ENCODE measurements around the gene SOX2. TPM values are rescaled to one million over a fixed set of nuclear protein-coding genes. Genes with fewer than 3 reads are reported as not detected.

Gene SOX2
- polyA plus RNA-seq, 3 donors: not detected

GRCh38 chr3:181704421-181705085 is 7.2 kb upstream of the SOX2 start:
- Histone ChIP-seq H4K20me1 (ENCODE audit: insufficient read depth, low read length) (no peaks in the 10 kb centered on the region), H2AFZ (ENCODE audit: insufficient read depth, low read depth, low read length, poor library complexity, severe bottlenecking) (no peak overlapping the region), H3K9ac (ENCODE audit: insufficient read depth, low read length, poor library complexity, severe bottlenecking) (no peak overlapping the region), H3K27ac (ENCODE audit: low read depth in 1 of 2, low read length in 2 of 2) (no peak overlapping the region), H3K4me2 (replicated peaks; ENCODE audit: extremely low read depth, low read length, poor library complexity, severe bottlenecking) (peak overlapping the region; percentile 51), H3K79me2 (ENCODE audit: insufficient read depth, low read length) (no peaks in the 10 kb centered on the region), H3K27me3 (ENCODE audit: control insufficient read depth in 2 of 2, insufficient read depth in 2 of 2, low read length in 2 of 2) (peaks cover 94 to 99% of the 10 kb centered on the region in 2 donors), H3K4me1 (ENCODE audit: control insufficient read depth in 1 of 2, insufficient read depth in 2 of 2, low read length in 2 of 2) (peaks cover 20 to 23% of the 10 kb centered on the region in 2 donors), H3K4me3 (replicated peaks in 1 of 3; ENCODE audit: low read depth in 2 of 3, low read length in 3 of 3) (peak overlapping the region in 1 of 3 experiments; percentile 47), H3K9me3 (replicated peaks in 1 of 2; ENCODE audit: control insufficient read depth in 1 of 2, insufficient read depth in 1 of 2, low read length in 2 of 2) (peaks cover 3 to 43% of the 10 kb centered on the region in 2 donors), H3K36me3 (replicated peaks in 1 of 2; ENCODE audit: control insufficient read depth in 1 of 2, insufficient read depth in 2 of 2, low read length in 2 of 2) (no peaks in the 10 kb centered on the region)
- peaks cover 0 to 18% of the 10 kb centered on the region in 2 donors for H3K36me3 Mint-ChIP-seq
- H3K4me1 Mint-ChIP-seq: peaks cover 34% of the 10 kb centered on the region
- peaks cover 8 to 38% (median 23%) of the 10 kb centered on the region in 7 donors for H3K9me3 Mint-ChIP-seq
- TF ChIP-seq, protein P1, sequence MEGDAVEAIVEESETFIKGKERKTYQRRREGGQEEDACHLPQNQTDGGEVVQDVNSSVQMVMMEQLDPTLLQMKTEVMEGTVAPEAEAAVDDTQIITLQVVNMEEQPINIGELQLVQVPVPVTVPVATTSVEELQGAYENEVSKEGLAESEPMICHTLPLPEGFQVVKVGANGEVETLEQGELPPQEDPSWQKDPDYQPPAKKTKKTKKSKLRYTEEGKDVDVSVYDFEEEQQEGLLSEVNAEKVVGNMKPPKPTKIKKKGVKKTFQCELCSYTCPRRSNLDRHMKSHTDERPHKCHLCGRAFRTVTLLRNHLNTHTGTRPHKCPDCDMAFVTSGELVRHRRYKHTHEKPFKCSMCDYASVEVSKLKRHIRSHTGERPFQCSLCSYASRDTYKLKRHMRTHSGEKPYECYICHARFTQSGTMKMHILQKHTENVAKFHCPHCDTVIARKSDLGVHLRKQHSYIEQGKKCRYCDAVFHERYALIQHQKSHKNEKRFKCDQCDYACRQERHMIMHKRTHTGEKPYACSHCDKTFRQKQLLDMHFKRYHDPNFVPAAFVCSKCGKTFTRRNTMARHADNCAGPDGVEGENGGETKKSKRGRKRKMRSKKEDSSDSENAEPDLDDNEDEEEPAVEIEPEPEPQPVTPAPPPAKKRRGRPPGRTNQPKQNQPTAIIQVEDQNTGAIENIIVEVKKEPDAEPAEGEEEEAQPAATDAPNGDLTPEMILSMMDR (IDR thresholded peaks at IDR 0.05): no peak
- H3K27ac Mint-ChIP-seq: no peak overlapping the region
- DNase-seq: no peak
- peaks cover 83 to 95% (median 94%) of the 10 kb centered on the region in 3 donors for H3K27me3 Mint-ChIP-seq (ENCODE audit: low read depth in 3 of 3)
- H3K4me3 Mint-ChIP-seq: peak overlapping the region; percentile 58 to 88
- intact Hi-C loops (cut with micrococcal nuclease): loop anchor here in 1 of 2 donors (5.0 kb wide), 1 partner anchor 978 kb away; no protein-coding TSS in a partner anchor
- 6% methylated on average over 9 of the region's 14 CpGs for WGBS (ENCODE audit: insufficient coverage)

DNA sequence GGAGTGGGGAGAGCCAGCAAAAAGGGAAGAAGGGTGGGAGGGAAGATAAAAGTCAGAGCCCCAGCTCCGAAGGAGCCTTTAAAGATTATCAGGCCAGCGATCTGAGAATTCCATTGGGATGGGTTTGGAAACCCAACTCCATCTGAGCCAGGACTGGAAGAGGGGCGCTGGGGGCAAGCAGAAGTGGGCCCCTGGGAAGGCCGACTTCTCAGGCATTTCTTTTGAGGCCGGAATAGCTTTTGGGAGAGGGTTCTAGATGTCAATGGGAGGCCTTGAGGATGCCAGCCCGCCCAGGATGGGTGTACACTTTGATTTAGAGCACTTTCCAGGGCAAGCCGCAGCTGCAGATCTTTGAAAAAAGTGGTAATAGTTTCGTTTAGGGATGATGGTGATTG is 6.6 kb upstream of the SOX2 start:
- peaks cover 8 to 37% (median 23%) of the 10 kb centered on the region in 7 donors for H3K9me3 Mint-ChIP-seq
- peak overlapping the region; percentile 58 to 88 for H3K4me3 Mint-ChIP-seq
- Histone ChIP-seq H3K9me3 (replicated peaks in 1 of 2; ENCODE audit: control insufficient read depth in 1 of 2, insufficient read depth in 1 of 2, low read length in 2 of 2) (peaks cover 3 to 43% of the 10 kb centered on the region in 2 donors), H3K27me3 (ENCODE audit: control insufficient read depth in 2 of 2, insufficient read depth in 2 of 2, low read length in 2 of 2) (peaks cover 94 to 99% of the 10 kb centered on the region in 2 donors), H3K4me1 (ENCODE audit: control insufficient read depth in 1 of 2, insufficient read depth in 2 of 2, low read length in 2 of 2) (peaks cover 23 to 24% of the 10 kb centered on the region in 2 donors), H3K27ac (ENCODE audit: low read depth in 1 of 2, low read length in 2 of 2) (no peak overlapping the region), H3K9ac (ENCODE audit: insufficient read depth, low read length, poor library complexity, severe bottlenecking) (no peak overlapping the region), H2AFZ (ENCODE audit: insufficient read depth, low read depth, low read length, poor library complexity, severe bottlenecking) (no peak overlapping the region), H4K20me1 (ENCODE audit: insufficient read depth, low read length) (no peaks in the 10 kb centered on the region), H3K36me3 (replicated peaks in 1 of 2; ENCODE audit: control insufficient read depth in 1 of 2, insufficient read depth in 2 of 2, low read length in 2 of 2) (no peaks in the 10 kb centered on the region), H3K4me2 (replicated peaks; ENCODE audit: extremely low read depth, low read length, poor library complexity, severe bottlenecking) (peak overlapping the region; percentile 51), H3K79me2 (ENCODE audit: insufficient read depth, low read length) (no peaks in the 10 kb centered on the region), H3K4me3 (replicated peaks in 1 of 3; ENCODE audit: low read depth in 2 of 3, low read length in 3 of 3) (no peak overlapping the region)
- H3K27ac Mint-ChIP-seq: no peak overlapping the region
- TF ChIP-seq, protein P1 (IDR thresholded peaks at IDR 0.05): no peak
- 15% methylated on average over 7 of the region's 8 CpGs for WGBS (ENCODE audit: insufficient coverage)
- peaks cover 77 to 95% (median 94%) of the 10 kb centered on the region in 3 donors for H3K27me3 Mint-ChIP-seq (ENCODE audit: low read depth in 3 of 3)
- H3K36me3 Mint-ChIP-seq: peaks cover 0 to 19% of the 10 kb centered on the region in 2 donors
- intact Hi-C loops (cut with micrococcal nuclease): loop anchor here in 1 of 2 donors (5.0 kb wide), 1 partner anchor 977 kb away; no protein-coding TSS in a partner anchor
- DNase-seq: no peak
- peaks cover 39% of the 10 kb centered on the region for H3K4me1 Mint-ChIP-seq
